Effector memory CD8-positive, alpha-beta T cell (primary cell): Measurements from ENCODE around the gene KYAT1.
"Not testable (repeated sequence)": the region's sequence is repeated elsewhere in the genome, so short reads cannot be mapped to it uniquely, and the experiment has no call there.

Experiments used
- ATAC-seq: fragments of 150-1000 bp; cut with Tn5 transposase; replicated peaks from 2 replicates; pipeline ENCODE4 v1.10.0; 2021; ENCODE audit warnings: mild to moderate bottlenecking, moderate library complexity
- DNase-seq, 3 experiments: peaks; one replicate each; pipeline ENCODE4 v3.0.0; 2021
- H3K27ac Mint-ChIP-seq, 2 donors: one replicate each; pipeline ENCODE4 v1.8.0; 2022; ENCODE audit warnings: mild to moderate bottlenecking in 2 of 2, mixed read lengths in 2 of 2, moderate library complexity in 2 of 2
- H3K27me3 Mint-ChIP-seq, 2 donors: one replicate each; pipeline ENCODE4 v1.8.0; 2022; ENCODE audit warnings: mixed read lengths in 2 of 2
- H3K36me3 Mint-ChIP-seq: one replicate; pipeline ENCODE4 v1.8.0; 2022; ENCODE audit warnings: mild to moderate bottlenecking, moderate library complexity, mixed read lengths; ENCODE audit not compliant: insufficient read depth
- H3K4me1 Mint-ChIP-seq, 2 donors: one replicate each; pipeline ENCODE4 v1.8.0; 2022; ENCODE audit warnings: low read depth in 2 of 2, mixed read lengths in 2 of 2
- H3K4me3 Mint-ChIP-seq, 2 donors: one replicate each; pipeline ENCODE4 v1.8.0; 2022; ENCODE audit warnings: mild to moderate bottlenecking in 2 of 2, mixed read lengths in 2 of 2, moderate library complexity in 2 of 2
- H3K9me3 Mint-ChIP-seq, 2 donors: one replicate each; pipeline ENCODE4 v1.8.0; 2022; ENCODE audit warnings: mixed read lengths in 2 of 2

Gene KYAT1

DNA sequence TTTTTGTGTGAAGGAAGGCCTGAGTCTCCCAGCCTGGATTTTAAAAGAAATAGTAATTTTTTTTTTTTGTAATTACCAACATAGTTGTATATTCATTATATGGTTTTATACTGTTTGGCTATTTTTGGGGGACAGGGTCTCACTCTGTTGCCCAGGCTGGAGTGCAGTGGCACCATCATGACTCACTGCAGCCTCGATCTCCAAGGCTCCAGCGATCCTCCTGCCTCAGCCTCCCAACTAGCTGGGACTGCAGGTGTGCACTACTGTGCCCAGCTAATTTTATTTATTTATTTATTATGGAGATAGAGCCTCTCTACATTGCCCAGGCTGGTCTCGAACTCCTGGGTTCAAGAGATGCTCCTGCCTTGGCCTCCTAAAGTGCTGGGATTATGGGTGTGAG, 5.3 kb upstream of the KYAT1 start:
- no peaks in the 10 kb centered on the region for H3K9me3 Mint-ChIP-seq
- no peaks in the 10 kb centered on the region for H3K27me3 Mint-ChIP-seq
- peaks cover 55 to 61% of the 10 kb centered on the region in 2 donors for H3K4me1 Mint-ChIP-seq
- no peak overlapping the region for H3K27ac Mint-ChIP-seq
- H3K36me3 Mint-ChIP-seq, result peaks cover 49% of the 10 kb centered on the region
- ATAC-seq (no peak), DNase-seq (no peak)
- no peak overlapping the region for H3K4me3 Mint-ChIP-seq

DNA sequence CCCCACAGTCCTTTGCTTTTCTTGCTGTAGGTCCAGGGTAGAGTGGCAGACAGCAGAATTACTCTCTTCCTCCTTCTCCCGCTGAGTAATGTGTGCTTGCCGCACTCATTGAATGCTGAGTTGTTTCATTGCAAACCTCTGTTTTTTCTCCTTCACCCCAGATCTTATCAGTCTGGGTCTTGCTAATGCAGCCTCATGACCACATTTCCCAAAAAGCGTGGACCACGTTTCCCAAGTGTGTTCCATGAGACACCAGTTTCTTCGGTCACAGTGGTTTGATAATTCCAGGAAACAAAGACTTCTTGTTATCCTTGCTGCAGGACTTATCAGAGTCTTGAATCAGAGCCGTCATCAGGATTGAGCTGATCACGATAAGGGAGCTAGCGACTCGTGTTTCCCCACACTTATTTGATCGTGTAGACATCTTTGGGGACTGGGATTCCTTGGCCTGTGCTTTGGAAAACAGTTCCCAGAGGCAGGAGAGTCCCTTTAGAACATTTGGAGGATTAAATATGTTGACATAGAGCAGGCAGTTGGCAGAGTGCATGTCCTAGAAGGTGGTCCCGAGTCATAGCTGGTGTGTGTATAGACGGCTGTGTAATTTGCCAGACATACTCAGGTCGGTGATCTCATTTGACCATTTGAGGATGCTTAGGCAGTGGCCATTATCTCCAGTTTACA, 4.6 kb upstream of the KYAT1 start:
- Mint-ChIP-seq H3K4me1 (peaks cover 54 to 57% of the 10 kb centered on the region in 2 donors), H3K36me3 (peaks cover 56% of the 10 kb centered on the region), H3K4me3 (no peak overlapping the region), H3K9me3 (no peaks in the 10 kb centered on the region), H3K27me3 (no peaks in the 10 kb centered on the region), H3K27ac (peak overlapping the region in 1 of 2 donors; percentile 88)
- DNase-seq (no peak), ATAC-seq (no peak)

DNA sequence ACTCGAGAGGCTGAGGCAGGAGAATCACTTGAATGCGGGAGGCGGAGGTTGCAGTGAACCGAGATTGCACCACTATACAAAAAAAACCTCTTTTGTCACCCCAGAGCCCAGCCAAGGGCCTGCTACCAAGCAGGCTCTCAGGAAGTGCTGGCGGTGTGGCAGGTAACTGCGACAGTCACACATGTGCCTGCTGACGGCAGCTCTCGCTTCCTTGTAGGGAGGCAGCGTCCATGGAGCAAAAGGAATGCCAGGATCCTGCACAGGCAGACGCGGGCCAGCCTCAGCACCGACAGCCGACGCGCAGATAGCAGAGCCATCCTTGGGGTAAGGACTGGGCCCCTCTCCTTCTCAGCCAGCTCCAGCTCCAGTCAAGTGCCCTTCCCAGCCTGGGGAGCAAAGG, 4.0 kb upstream of the KYAT1 start:
- no peaks in the 10 kb centered on the region for H3K27me3 Mint-ChIP-seq
- H3K27ac Mint-ChIP-seq, result peak overlapping the region in 1 of 2 donors; percentile 88
- peaks cover 55% of the 10 kb centered on the region for H3K36me3 Mint-ChIP-seq
- no peak overlapping the region for H3K4me3 Mint-ChIP-seq
- peaks cover 56 to 62% of the 10 kb centered on the region in 2 donors for H3K4me1 Mint-ChIP-seq
- ATAC-seq, result no peak
- no peaks in the 10 kb centered on the region for H3K9me3 Mint-ChIP-seq
- DNase-seq, result no peak

- Mint-ChIP-seq H3K36me3 (peaks cover 59% of the 10 kb centered on the region), H3K9me3 (no peaks in the 10 kb centered on the region), H3K27ac (peak overlapping the region; percentile 88 to 94), H3K4me1 (peaks cover 53 to 65% of the 10 kb centered on the region in 2 donors), H3K4me3 (peak overlapping the region; percentile 64 to 87), H3K27me3 (no peaks in the 10 kb centered on the region)
- DNase-seq, result no peak
- no peak for ATAC-seq
Observed at GRCh38 chr9:128885376-128885775, 3.6 kb upstream of the KYAT1 start.

GRCh38 chr9:128884164-128884563, 2.4 kb upstream of the KYAT1 start:
- ATAC-seq (no peak), DNase-seq (no peak)
- H3K27ac Mint-ChIP-seq, result peak overlapping the region; percentile 88 to 94
- H3K36me3 Mint-ChIP-seq, result peaks cover 53% of the 10 kb centered on the region
- peaks cover 56 to 65% of the 10 kb centered on the region in 2 donors for H3K4me1 Mint-ChIP-seq
- peak overlapping the region; percentile 87 to 92 for H3K4me3 Mint-ChIP-seq
- no peaks in the 10 kb centered on the region for H3K27me3 Mint-ChIP-seq
- H3K9me3 Mint-ChIP-seq, result no peaks in the 10 kb centered on the region

GRCh38 chr9:128882677-128883603, 1.2 kb upstream of the KYAT1 start:
- DNase-seq (no peak), ATAC-seq (no peak)
- peaks cover 51 to 61% of the 10 kb centered on the region in 2 donors for H3K4me1 Mint-ChIP-seq

GRCh38 chr9:128877852-128878251, 3.9 kb downstream of the KYAT1 start:
- ATAC-seq (no peak), DNase-seq (no peak)
- peaks cover 26% of the 10 kb centered on the region for H3K36me3 Mint-ChIP-seq
- peaks cover 19% of the 10 kb centered on the region in 2 donors for H3K4me1 Mint-ChIP-seq
- no peaks in the 10 kb centered on the region for H3K27me3 Mint-ChIP-seq
- no peaks in the 10 kb centered on the region for H3K9me3 Mint-ChIP-seq
- H3K4me3 Mint-ChIP-seq, result no peak overlapping the region
- peak overlapping the region in 1 of 2 donors; percentile 57 for H3K27ac Mint-ChIP-seq

More at GRCh38 chr9:128882677-128883603, 1.2 kb upstream of the KYAT1 start:
- Mint-ChIP-seq H3K4me3 (peak overlapping the region; percentile 87 to 92), H3K9me3 (no peaks in the 10 kb centered on the region), H3K36me3 (peaks cover 45% of the 10 kb centered on the region), H3K27me3 (no peaks in the 10 kb centered on the region), H3K27ac (peak overlapping the region; percentile 93 to 94)

GRCh38 chr9:128870941-128871265, 10.8 kb downstream of the KYAT1 start:
- H3K27ac Mint-ChIP-seq, H3K9me3 Mint-ChIP-seq, H3K36me3 Mint-ChIP-seq, H3K4me1 Mint-ChIP-seq, H3K27me3 Mint-ChIP-seq, DNase-seq, ATAC-seq, H3K4me3 Mint-ChIP-seq: not testable (repeated sequence)

GRCh38 chr9:128870128-128870940, 11.4 kb downstream of the KYAT1 start:
- Mint-ChIP-seq H3K27me3 (no peaks in the 10 kb centered on the region), H3K4me3 (no peak overlapping the region), H3K27ac (no peak overlapping the region), H3K9me3 (no peaks in the 10 kb centered on the region), H3K36me3 (peaks cover 9% of the 10 kb centered on the region), H3K4me1 (no peaks in the 10 kb centered on the region)
- DNase-seq (no peak), ATAC-seq (no peak)

DNA sequence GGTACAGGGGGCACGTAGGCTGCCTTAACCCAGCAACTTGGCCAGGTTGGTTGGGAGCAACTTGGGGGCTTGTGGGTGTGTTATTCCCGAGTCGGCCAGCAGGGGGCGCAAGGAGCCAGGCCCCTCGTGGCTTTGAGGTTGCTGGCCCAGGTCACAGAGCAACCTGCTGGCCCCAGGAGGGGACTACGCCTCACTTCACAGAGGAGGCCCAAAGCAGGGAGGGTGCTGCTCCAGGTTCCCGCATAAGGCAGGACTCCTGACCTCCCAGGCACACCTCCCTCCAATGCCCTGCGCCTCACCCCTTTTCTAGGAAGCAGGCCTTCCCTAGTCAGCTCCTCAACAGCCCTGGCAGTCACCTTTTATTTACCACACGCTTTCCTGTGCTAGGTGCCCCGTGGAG, 18.1 kb downstream of the KYAT1 start:
- Mint-ChIP-seq H3K4me3 (no peak overlapping the region), H3K36me3 (peaks cover 8% of the 10 kb centered on the region), H3K4me1 (peaks cover 0 to 4% of the 10 kb centered on the region in 2 donors), H3K9me3 (no peaks in the 10 kb centered on the region), H3K27ac (peak overlapping the region in 1 of 2 donors; percentile 71), H3K27me3 (no peaks in the 10 kb centered on the region)
- DNase-seq (peak; percentile 84 to 85 (median 84)), ATAC-seq (peak; percentile 99)

DNA sequence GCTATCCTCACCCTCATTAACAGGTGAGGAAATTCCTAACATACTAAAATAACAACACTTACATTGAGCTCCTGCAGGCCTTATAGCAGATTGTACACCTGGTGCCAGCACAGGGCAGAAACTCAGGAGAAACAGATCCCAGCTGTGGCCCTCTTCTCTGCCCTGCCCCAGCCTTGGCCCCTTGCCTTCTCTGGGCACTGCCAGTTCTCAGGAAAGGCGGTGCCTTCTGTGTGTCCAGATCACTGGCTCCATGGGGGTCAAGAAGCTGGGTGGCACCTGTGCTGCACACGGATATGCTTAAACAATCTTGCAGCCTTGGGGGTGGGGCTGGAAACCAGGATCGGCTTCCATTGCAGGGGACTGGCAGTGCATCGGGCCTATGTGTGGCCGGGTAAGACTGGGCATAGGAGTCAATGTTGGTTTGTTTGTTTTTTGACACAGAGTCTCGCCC, 19.3 kb downstream of the KYAT1 start:
- Mint-ChIP-seq H3K27me3 (no peaks in the 10 kb centered on the region), H3K27ac (no peak overlapping the region), H3K36me3 (peaks cover 13% of the 10 kb centered on the region), H3K4me1 (peaks cover 0 to 4% of the 10 kb centered on the region in 2 donors), H3K9me3 (no peaks in the 10 kb centered on the region), H3K4me3 (no peak overlapping the region)
- DNase-seq (no peak), ATAC-seq (no peak)

GRCh38 chr9:128861501-128861900, 20.2 kb downstream of the KYAT1 start:
- ATAC-seq, result no peak
- Mint-ChIP-seq H3K4me1 (peaks cover 0 to 4% of the 10 kb centered on the region in 2 donors), H3K9me3 (no peaks in the 10 kb centered on the region), H3K27ac (no peak overlapping the region), H3K36me3 (peaks cover 13% of the 10 kb centered on the region), H3K4me3 (no peak overlapping the region), H3K27me3 (no peaks in the 10 kb centered on the region)
- DNase-seq, result no peak

DNA sequence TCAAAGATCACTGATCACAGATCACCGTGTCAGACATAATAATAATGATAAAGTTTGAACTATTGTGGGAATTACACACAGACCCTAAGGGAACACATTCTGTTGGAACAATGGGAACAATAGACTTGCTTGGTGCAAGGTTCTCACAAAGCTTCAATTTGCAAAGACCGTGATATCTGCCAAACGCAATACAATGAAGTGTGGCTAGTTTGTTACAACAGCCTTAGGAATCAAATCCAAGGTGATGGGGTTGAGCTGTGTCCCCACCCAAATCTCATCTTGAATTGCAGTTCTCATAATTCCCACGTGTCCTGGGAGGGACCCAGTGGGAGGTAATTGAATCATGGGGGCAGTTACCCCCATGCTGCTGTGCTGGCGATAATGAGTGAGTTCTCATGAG, 20.8 kb downstream of the KYAT1 start:
- Mint-ChIP-seq H3K27ac (no peak overlapping the region), H3K36me3 (peaks cover 13% of the 10 kb centered on the region), H3K4me1 (peaks cover 0 to 4% of the 10 kb centered on the region in 2 donors), H3K9me3 (no peaks in the 10 kb centered on the region), H3K4me3 (no peak overlapping the region), H3K27me3 (no peaks in the 10 kb centered on the region)
- ATAC-seq (no peak), DNase-seq (no peak)
